GM23338 (cell line): ENCODE data around the gene CD300A. TPM values are rescaled to one million over a fixed set of nuclear protein-coding genes. Genes with fewer than 3 reads are reported as not detected.

ENCODE experiments used
- ATAC-seq: fragments of 200-7000 bp; cut with Tn5 transposase; 3 replicates; pipeline ENCODE4 v1.9.1; 2020
- DNase-seq: peaks from one replicate; pipeline ENCODE4 v3.0.0-alpha.2; 2015; ENCODE audit warnings: low spot score
- H2AFZ ChIP-seq: fragments of 200-600 bp; sonication (generic); 2 replicates; pipeline ENCODE4 v1.8.0; 2016; ENCODE audit warnings: antibody characterized with exemption, mild to moderate bottlenecking, moderate library complexity
- H3F3A ChIP-seq: fragments of 200-600 bp; sonication (generic); replicated peaks from 2 replicates; pipeline ENCODE4 v1.8.0; 2017; ENCODE audit warnings: antibody characterized with exemption, mixed run types, low read depth
- H3K27ac ChIP-seq: fragments of 200-600 bp; sonication (generic); 2 replicates; pipeline ENCODE4 v1.6.1; 2016; ENCODE audit warnings: low read depth
- H3K27me3 ChIP-seq: fragments of 200-600 bp; sonication (generic); 2 replicates; pipeline ENCODE4 v1.8.0; 2016; ENCODE audit warnings: mild to moderate bottlenecking, mixed run types, moderate library complexity; ENCODE audit not compliant: insufficient read depth
- H3K36me3 ChIP-seq: fragments of 200-600 bp; sonication (generic); 2 replicates; pipeline ENCODE4 v1.8.0; 2016; ENCODE audit warnings: mild to moderate bottlenecking; ENCODE audit not compliant: insufficient read depth
- H3K4me1 ChIP-seq: fragments of 200-600 bp; sonication (generic); 2 replicates; pipeline ENCODE4 v1.8.0; 2016; ENCODE audit warnings: mild to moderate bottlenecking, moderate library complexity; ENCODE audit not compliant: insufficient read depth
- H3K4me2 ChIP-seq: fragments of 200-600 bp; sonication (generic); 2 replicates; pipeline ENCODE4 v1.7.1; 2017; ENCODE audit warnings: mixed run types
- H3K4me3 ChIP-seq: fragments of 200-600 bp; sonication (generic); 2 replicates; pipeline ENCODE4 v1.6.1; 2016; ENCODE audit warnings: mixed run types
- H3K79me2 ChIP-seq: fragments of 200-600 bp; sonication (generic); replicated peaks from 2 replicates; pipeline ENCODE4 v1.8.0; 2017; ENCODE audit warnings: mild to moderate bottlenecking; ENCODE audit not compliant: insufficient read depth
- H3K9me2 ChIP-seq: fragments of 200-600 bp; sonication (generic); 2 replicates; pipeline ENCODE4 v1.8.0; 2017; ENCODE audit not compliant: insufficient read depth
- H4K20me1 ChIP-seq: fragments of 200-600 bp; sonication (generic); replicated peaks from 2 replicates; pipeline ENCODE4 v1.8.0; 2017; ENCODE audit warnings: mild to moderate bottlenecking; ENCODE audit not compliant: insufficient read depth
- H3K27ac Mint-ChIP-seq: 2 replicates; pipeline ENCODE4 v1.8.0; 2020; ENCODE audit warnings: inconsistent platforms, mild to moderate bottlenecking, moderate library complexity, mixed read lengths
- H3K27me3 Mint-ChIP-seq: 3 replicates; pipeline ENCODE4 v1.8.0; 2022; ENCODE audit warnings: low read depth, mild to moderate bottlenecking, moderate library complexity, mixed read lengths, inconsistent platforms; ENCODE audit not compliant: insufficient read depth, poor library complexity
- H3K36me3 Mint-ChIP-seq: 3 replicates; pipeline ENCODE4 v1.8.0; 2021; ENCODE audit warnings: low read depth, mild to moderate bottlenecking, inconsistent platforms, moderate library complexity, mixed read lengths
- H3K4me1 Mint-ChIP-seq: 3 replicates; pipeline ENCODE4 v1.8.0; 2020; ENCODE audit warnings: mild to moderate bottlenecking, inconsistent platforms, mixed read lengths
- H3K4me3 Mint-ChIP-seq: 3 replicates; pipeline ENCODE4 v1.8.0; 2021; ENCODE audit warnings: moderate library complexity, mild to moderate bottlenecking, inconsistent platforms, mixed read lengths
- H3K9me3 Mint-ChIP-seq: 3 replicates; pipeline ENCODE4 v1.8.0; 2020; ENCODE audit warnings: moderate library complexity, mild to moderate bottlenecking, inconsistent platforms, mixed read lengths
- CREB1 ChIP-seq: fragments of 250-450 bp; sonication (Bioruptor Pico); IDR thresholded peaks from 2 replicates; pipeline ENCODE4 v1.5.0; 2020; ENCODE audit warnings: low read depth, mild to moderate bottlenecking, moderate library complexity
- ETS1 ChIP-seq: IDR thresholded peaks from 2 replicates; pipeline ENCODE4 v1.6.1; 2016; ENCODE audit warnings: antibody characterized with exemption
- JUNB ChIP-seq: IDR thresholded peaks from one replicate; pipeline ENCODE4 v1.6.1; 2016; ENCODE audit warnings: antibody characterized with exemption; ENCODE audit not compliant: unreplicated experiment
- STAT1 ChIP-seq: IDR thresholded peaks from one replicate; pipeline ENCODE4 v1.6.1; 2016; ENCODE audit warnings: antibody characterized with exemption; ENCODE audit not compliant: unreplicated experiment
- ZNF331 ChIP-seq: fragments of 250-450 bp; sonication (Bioruptor Pico); IDR thresholded peaks from 2 replicates; pipeline ENCODE4 v1.5.0; 2020; ENCODE audit warnings: low read depth, mild to moderate bottlenecking, moderate library complexity
- ZNF462 ChIP-seq: fragments of 250-450 bp; sonication (Bioruptor Pico); IDR thresholded peaks from 2 replicates; pipeline ENCODE4 v1.5.0; 2020; ENCODE audit warnings: mild to moderate bottlenecking, moderate library complexity
- polyA plus RNA-seq: library from polyadenylated mRNA; unstranded; fragments of >200 nt; fragmentation: Nextera tagmentation; extraction: Ambion mirVana; gene quantifications from 2 replicates; pipeline ENCODE4 v1.2.1, GENCODE V29; 2016
- total RNA-seq: library from RNA; depleted of rRNA; stranded (reverse); fragments of >200 nt; shearing (Covaris generic); gene quantifications from 2 replicates; pipeline ENCODE4 v1.2.3, GENCODE V29; 2014

Gene CD300A
- total and polyA plus RNA-seq, 2 experiments from 2014 or later, result 0.37 to 0.45 TPM

- TF ChIP-seq ZNF462, result no peak
- no peak for TF ChIP-seq JUNB
- no peak for TF ChIP-seq STAT1
- TF ChIP-seq ZNF331 (CRISPR knock-in tag), result no peak
- TF ChIP-seq CREB1 (CRISPR knock-in tag), result no peak
- TF ChIP-seq ETS1, result no peak
Measured at GRCh38 chr17:74514632-74515334, 48.3 kb downstream of the CD300A start (continued).

- ATAC-seq (no peak), DNase-seq (no peak)
- no peak overlapping the region for H2AFZ ChIP-seq
- H3K4me1 ChIP-seq, result no peaks in the 10 kb centered on the region
- no peaks in the 10 kb centered on the region for H3K36me3 ChIP-seq
- no peak overlapping the region for H3K4me3 Mint-ChIP-seq
- H3K9me2 ChIP-seq, result peaks cover 10% of the 10 kb centered on the region; the same call in 1 of the 2 replicates
- H3K4me3 ChIP-seq, result no peak overlapping the region
- no peak overlapping the region for H3K27ac Mint-ChIP-seq
- no peaks in the 10 kb centered on the region for H3K4me1 Mint-ChIP-seq
- H3K9me3 Mint-ChIP-seq, result peaks cover 45% of the 10 kb centered on the region
- H4K20me1 ChIP-seq, result no peaks in the 10 kb centered on the region
- 0 out of 2 replicates have a peak, but pooled peaks cover 3% of the 10 kb centered on the region for H3K27me3 ChIP-seq
- H3K79me2 ChIP-seq, result no peaks in the 10 kb centered on the region
- H3K4me2 ChIP-seq, result no peak overlapping the region
- peaks cover 18% of the 10 kb centered on the region; the same call in 2 of the 3 replicates for H3K36me3 Mint-ChIP-seq
- H3F3A ChIP-seq, result peaks cover 11% of the 10 kb centered on the region
- no peak overlapping the region for H3K27ac ChIP-seq
- H3K27me3 Mint-ChIP-seq, result peaks cover 17% of the 10 kb centered on the region
- TF ChIP-seq ETS1 (no peak), JUNB (no peak), CREB1 (CRISPR knock-in tag) (no peak)
Measured at GRCh38 chr17:74515941-74516340, 49.5 kb downstream of the CD300A start.
